GM12891 (cell line): ENCODE measurements around the gene MYO7B.
A peak's percentile ranks its signal among the peaks of the same experiment; 100 is the strongest.
"Not testable (repeated sequence)": the region's sequence is repeated elsewhere in the genome, so short reads cannot be mapped to it uniquely, and the experiment has no call there.

Source experiments
- DNase-seq: peaks from one replicate; pipeline ENCODE4 v3.0.0; 2011; ENCODE audit warnings: low spot score; ENCODE audit not compliant: insufficient read length
- FAIRE-seq: peaks from 2 replicates; lab custom pipeline; 2011; peaks lifted over from hg19 to GRCh38; lab: Jason Lieb, UNC
- PAX5 ChIP-seq: IDR thresholded peaks from 2 replicates; pipeline ENCODE4 v1.6.1; 2011; ENCODE audit warnings: low read length, moderate library complexity, mild to moderate bottlenecking; ENCODE audit not compliant: insufficient read depth, severe bottlenecking
- POLR2A ChIP-seq: IDR thresholded peaks from 2 replicates; pipeline ENCODE4 v1.6.1; 2011; ENCODE audit warnings: low read depth, low read length, control low read depth
- POLR2AphosphoS5 ChIP-seq: IDR thresholded peaks from 2 replicates; pipeline ENCODE4 v1.6.1; 2011; ENCODE audit warnings: low read depth, low read length, control low read depth
- POU2F2 ChIP-seq: IDR thresholded peaks from 2 replicates; pipeline ENCODE4 v1.6.1; 2011; ENCODE audit warnings: low read depth, mild to moderate bottlenecking, control low read depth, low read length, moderate library complexity
- SPI1 ChIP-seq: IDR thresholded peaks from 2 replicates; pipeline ENCODE4 v1.6.1; 2011; ENCODE audit warnings: low read depth, low read length, control low read depth
- TAF1 ChIP-seq: IDR thresholded peaks from 2 replicates; pipeline ENCODE4 v1.6.1; 2011; ENCODE audit warnings: low read depth, low read length, control low read depth

The MYO7B gene

GRCh38 chr2:127570282-127571250 is 35.1 kb downstream of the MYO7B start:
- peak; percentile 57 for FAIRE-seq
- DNase-seq, result no peak
- TF ChIP-seq POLR2AphosphoS5, result no peak
- TF ChIP-seq TAF1, result no peak
- TF ChIP-seq SPI1, result no peak
- no peak for TF ChIP-seq POLR2A
- TF ChIP-seq POU2F2, result no peak
- TF ChIP-seq PAX5, result no peak

- FAIRE-seq, DNase-seq: not testable (repeated sequence)
Measured at GRCh38 chr2:127572352-127572751, 36.9 kb downstream of the MYO7B start.

GRCh38 chr2:127572841-127573240 is 37.4 kb downstream of the MYO7B start:
- no peak for DNase-seq
- no peak for FAIRE-seq
- no peak for TF ChIP-seq PAX5
- TF ChIP-seq POU2F2, result no peak
- no peak for TF ChIP-seq POLR2A
- TF ChIP-seq SPI1, result no peak
- no peak for TF ChIP-seq TAF1
- TF ChIP-seq POLR2AphosphoS5, result no peak

GRCh38 chr2:127573298-127573697 is 37.8 kb downstream of the MYO7B start:
- DNase-seq (no peak), FAIRE-seq (no peak)
- TF ChIP-seq TAF1 (no peak), POLR2AphosphoS5 (no peak), POLR2A (no peak), SPI1 (no peak), PAX5 (no peak), POU2F2 (no peak)

- FAIRE-seq (no peak), DNase-seq (no peak)
- TF ChIP-seq SPI1, result no peak
- no peak for TF ChIP-seq POLR2AphosphoS5
- no peak for TF ChIP-seq TAF1
- TF ChIP-seq PAX5, result no peak
- TF ChIP-seq POLR2A, result no peak
- no peak for TF ChIP-seq POU2F2
Measured at GRCh38 chr2:127573771-127574170, 38.3 kb downstream of the MYO7B start.

GRCh38 chr2:127574656-127575055 is 39.2 kb downstream of the MYO7B start:
- peak; percentile 92 for FAIRE-seq
- DNase-seq, result no peak
- no peak for TF ChIP-seq POU2F2
- TF ChIP-seq TAF1, result no peak
- no peak for TF ChIP-seq SPI1

DNA sequence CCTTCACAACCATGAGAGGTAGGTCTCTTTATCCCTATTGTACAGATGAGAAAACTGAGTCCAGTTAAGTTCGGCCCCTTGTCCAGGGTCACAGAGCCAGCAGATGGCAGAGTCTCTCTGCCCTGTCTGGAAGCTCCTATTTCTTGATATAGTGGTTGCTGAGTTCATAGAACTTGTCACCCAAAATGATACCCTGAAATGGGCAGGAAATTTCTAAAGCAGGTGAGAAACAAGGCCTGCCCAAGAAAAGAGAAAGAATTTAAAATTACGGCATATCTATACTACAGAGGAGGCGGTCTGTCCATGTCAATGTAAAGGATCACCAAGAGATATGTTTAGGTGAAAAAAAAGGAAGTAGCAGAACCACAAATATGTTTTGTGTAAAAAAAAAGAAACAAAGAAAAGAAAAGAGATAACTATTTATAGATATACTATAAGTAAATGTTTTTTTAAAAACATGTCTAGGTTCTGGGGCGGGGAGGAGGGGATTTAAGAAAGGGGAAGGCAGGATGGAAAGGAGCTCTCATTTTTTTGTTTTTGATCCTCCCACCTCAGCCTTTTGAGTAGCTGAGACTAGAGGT is 39.8 kb downstream of the MYO7B start:
- no peak for TF ChIP-seq POU2F2
- no peak for TF ChIP-seq TAF1
- TF ChIP-seq PAX5, result no peak
- TF ChIP-seq SPI1, result no peak
- TF ChIP-seq POLR2AphosphoS5, result no peak
- TF ChIP-seq POLR2A, result no peak
- FAIRE-seq, result no peak
- DNase-seq, result no peak

DNA sequence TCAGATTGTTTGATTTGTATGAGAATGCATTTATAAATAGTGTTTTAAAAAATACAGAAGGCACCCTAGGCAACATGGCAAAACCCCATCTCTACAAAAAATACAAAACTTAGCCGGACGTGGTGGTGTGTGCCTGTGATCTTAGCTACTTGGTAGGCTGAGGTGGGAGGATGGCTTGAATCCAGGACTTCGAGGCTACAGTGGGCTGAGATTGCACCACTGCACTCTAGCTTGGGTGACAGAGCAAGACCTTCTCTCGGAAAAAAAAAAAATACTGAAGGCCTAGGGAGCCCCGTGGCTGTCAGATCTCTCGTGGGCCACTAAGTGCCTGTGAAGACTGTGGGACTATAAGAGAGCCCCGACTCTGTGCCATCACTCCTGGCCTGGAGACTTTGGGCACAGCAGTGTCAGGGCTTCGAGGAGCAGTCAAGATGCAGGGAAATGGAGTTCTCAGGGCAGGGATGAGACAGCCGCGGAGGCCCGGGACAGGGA is 40.5 kb downstream of the MYO7B start:
- TF ChIP-seq POLR2AphosphoS5, result no peak
- TF ChIP-seq SPI1, result no peak
- TF ChIP-seq POU2F2, result no peak
- no peak for TF ChIP-seq PAX5
- TF ChIP-seq POLR2A, result no peak
- TF ChIP-seq TAF1, result no peak
- FAIRE-seq (peak; percentile 56), DNase-seq (no peak)

DNA sequence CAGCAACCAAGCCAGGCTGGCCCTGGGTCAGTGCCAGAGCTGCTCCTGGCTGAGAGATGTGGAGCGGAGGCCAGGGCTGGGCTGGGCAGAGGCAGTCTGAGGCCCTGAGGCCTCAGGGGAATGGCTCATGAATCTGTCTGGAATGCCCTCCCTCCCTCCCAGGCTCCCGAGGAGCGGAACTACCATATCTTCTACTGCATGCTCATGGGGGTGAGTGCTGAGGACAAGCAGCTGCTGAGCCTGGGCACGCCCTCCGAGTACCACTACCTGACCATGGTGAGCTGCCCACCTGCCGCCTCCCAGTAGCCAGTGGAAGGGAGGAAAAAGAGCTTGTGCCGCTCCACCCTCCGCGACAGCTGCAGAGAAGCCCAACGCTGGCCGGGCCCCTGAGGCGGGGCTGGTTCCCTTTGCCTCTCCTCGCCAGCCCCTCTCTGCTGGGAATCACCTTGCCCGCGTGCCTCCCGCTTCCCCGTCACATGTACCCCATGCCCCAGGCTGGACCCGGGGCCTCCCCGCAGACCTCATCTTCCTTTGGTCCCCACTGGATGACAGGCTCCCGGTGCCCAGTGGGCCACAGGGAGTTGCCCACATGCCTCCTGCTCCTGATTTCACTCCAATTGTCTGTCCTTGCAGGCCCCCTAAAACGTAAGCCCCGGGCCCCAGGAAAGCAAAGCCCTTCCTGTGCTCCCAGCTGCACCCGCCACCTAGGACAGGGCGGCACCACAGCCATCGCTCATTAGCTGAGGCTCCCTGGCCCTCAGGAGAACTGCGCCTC is 41.1 kb downstream of the MYO7B start:
- FAIRE-seq (no peak), DNase-seq (no peak)
- TF ChIP-seq SPI1, result no peak
- no peak for TF ChIP-seq POLR2A
- no peak for TF ChIP-seq PAX5
- no peak for TF ChIP-seq POLR2AphosphoS5
- no peak for TF ChIP-seq TAF1
- TF ChIP-seq POU2F2, result no peak

GRCh38 chr2:127577208-127577475 is 41.7 kb downstream of the MYO7B start:
- DNase-seq, result no peak
- FAIRE-seq, result no peak
- TF ChIP-seq PAX5 (no peak), TAF1 (no peak), POLR2A (no peak), POU2F2 (no peak), POLR2AphosphoS5 (no peak), SPI1 (no peak)
